ENCODE data around the gene MTRF1L.

- TF ChIP-seq CTCF (conservative IDR thresholded peaks at IDR 0.05 in 1 of 2, IDR thresholded peaks at IDR 0.05 in 1 of 2; ENCODE audit: extremely low read depth in 1 of 2, insufficient read depth in 1 of 2, low read depth in 1 of 2, low read length in 2 of 2) (no peak), EZH2 (IDR thresholded peaks at IDR 0.05; ENCODE audit: borderline replicate concordance, low read length) (no peak)
Measured at GRCh38 chr6:153016846-153017245, 14.3 kb upstream of the MTRF1L start.
